ENCODE measurements around the gene ARHGEF3.

The ARHGEF3 gene

GRCh38 chr3:56801662-56802377, at the start of gene ARHGEF3:
ARHGEF3 (minus strand) TSS chr3:56801949; CDS start chr3:56801798, 151 bp downstream.
- in situ Hi-C loops (cut with MboI; ENCODE audit: low sequenced_read_pairs): no loop called here

- in situ Hi-C loops (cut with MboI; ENCODE audit: low sequenced_read_pairs): no loop called here
Observed at GRCh38 chr3:56849698-56850097, 47.9 kb upstream of the ARHGEF3 start.

- in situ Hi-C loops (cut with MboI; ENCODE audit: low sequenced_read_pairs): no loop called here
Observed at GRCh38 chr3:56845505-56845904, 43.8 kb upstream of the ARHGEF3 start.

- in situ Hi-C loops (cut with MboI; ENCODE audit: low sequenced_read_pairs): no loop called here
Observed at GRCh38 chr3:56844536-56844935, 42.8 kb upstream of the ARHGEF3 start.

GRCh38 chr3:56839784-56840715, 38.3 kb upstream of the ARHGEF3 start:
- in situ Hi-C loops (cut with MboI; ENCODE audit: low sequenced_read_pairs): no loop called here

- in situ Hi-C loops (cut with MboI; ENCODE audit: low sequenced_read_pairs): no loop called here
Observed at GRCh38 chr3:56838448-56838847, 36.7 kb upstream of the ARHGEF3 start.

- in situ Hi-C loops (cut with MboI; ENCODE audit: low sequenced_read_pairs): no loop called here
Observed at GRCh38 chr3:56837196-56837955, 35.6 kb upstream of the ARHGEF3 start.

- in situ Hi-C loops (cut with MboI; ENCODE audit: low sequenced_read_pairs): no loop called here
Observed at GRCh38 chr3:56836276-56837163, 34.8 kb upstream of the ARHGEF3 start.

- in situ Hi-C loops (cut with MboI; ENCODE audit: low sequenced_read_pairs): no loop called here
Observed at GRCh38 chr3:56835650-56836227, 34.0 kb upstream of the ARHGEF3 start.

- in situ Hi-C loops (cut with MboI; ENCODE audit: low sequenced_read_pairs): no loop called here
Observed at GRCh38 chr3:56833536-56833935, 31.8 kb upstream of the ARHGEF3 start.

- in situ Hi-C loops (cut with MboI; ENCODE audit: low sequenced_read_pairs): no loop called here
Observed at GRCh38 chr3:56833022-56833421, 31.3 kb upstream of the ARHGEF3 start.

GRCh38 chr3:56831572-56831971, 29.8 kb upstream of the ARHGEF3 start:
- in situ Hi-C loops (cut with MboI; ENCODE audit: low sequenced_read_pairs): no loop called here

GRCh38 chr3:56830884-56831283, 29.1 kb upstream of the ARHGEF3 start:
- in situ Hi-C loops (cut with MboI; ENCODE audit: low sequenced_read_pairs): no loop called here

GRCh38 chr3:56829533-56829932, 27.8 kb upstream of the ARHGEF3 start:
- in situ Hi-C loops (cut with MboI; ENCODE audit: low sequenced_read_pairs): no loop called here

GRCh38 chr3:56826831-56827722, 25.3 kb upstream of the ARHGEF3 start:
- in situ Hi-C loops (cut with MboI; ENCODE audit: low sequenced_read_pairs): no loop called here

- in situ Hi-C loops (cut with MboI; ENCODE audit: low sequenced_read_pairs): no loop called here
Observed at GRCh38 chr3:56825567-56826438, 24.1 kb upstream of the ARHGEF3 start.

- in situ Hi-C loops (cut with MboI; ENCODE audit: low sequenced_read_pairs): no loop called here
Observed at GRCh38 chr3:56823984-56824703, 22.4 kb upstream of the ARHGEF3 start.

Data from hTERT RPE-1 (cell line).